ENCODE measurements around the gene HDAC4. TPM values are rescaled to one million over a fixed set of nuclear protein-coding genes. Genes with fewer than 3 reads are reported as not detected.
A peak's percentile ranks its signal among the peaks of the same experiment; 100 is the strongest.

Gene HDAC4
- total and polyA plus RNA-seq, 9 of the 15 experiments (the other 6 are each of a cell fraction or from before 2014, with no cell fraction given): 0.11 to 20.2 (median 4.0) TPM

- TF ChIP-seq SIN3A (IDR thresholded peaks at IDR 0.05; ENCODE audit: borderline replicate concordance in 2 of 2, control insufficient read depth in 1 of 2, low read depth in 2 of 2, low read length in 2 of 2): no peak
- TF ChIP-seq, protein P1, sequence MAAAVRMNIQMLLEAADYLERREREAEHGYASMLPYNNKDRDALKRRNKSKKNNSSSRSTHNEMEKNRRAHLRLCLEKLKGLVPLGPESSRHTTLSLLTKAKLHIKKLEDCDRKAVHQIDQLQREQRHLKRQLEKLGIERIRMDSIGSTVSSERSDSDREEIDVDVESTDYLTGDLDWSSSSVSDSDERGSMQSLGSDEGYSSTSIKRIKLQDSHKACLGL (CRISPR knock-in tag; IDR thresholded peaks at IDR 0.05; ENCODE audit: borderline replicate concordance, poor library complexity, severe bottlenecking): no peak
Observed at GRCh38 chr2:239393941-239394340, 6.9 kb downstream of the HDAC4 start (continued).

DNA sequence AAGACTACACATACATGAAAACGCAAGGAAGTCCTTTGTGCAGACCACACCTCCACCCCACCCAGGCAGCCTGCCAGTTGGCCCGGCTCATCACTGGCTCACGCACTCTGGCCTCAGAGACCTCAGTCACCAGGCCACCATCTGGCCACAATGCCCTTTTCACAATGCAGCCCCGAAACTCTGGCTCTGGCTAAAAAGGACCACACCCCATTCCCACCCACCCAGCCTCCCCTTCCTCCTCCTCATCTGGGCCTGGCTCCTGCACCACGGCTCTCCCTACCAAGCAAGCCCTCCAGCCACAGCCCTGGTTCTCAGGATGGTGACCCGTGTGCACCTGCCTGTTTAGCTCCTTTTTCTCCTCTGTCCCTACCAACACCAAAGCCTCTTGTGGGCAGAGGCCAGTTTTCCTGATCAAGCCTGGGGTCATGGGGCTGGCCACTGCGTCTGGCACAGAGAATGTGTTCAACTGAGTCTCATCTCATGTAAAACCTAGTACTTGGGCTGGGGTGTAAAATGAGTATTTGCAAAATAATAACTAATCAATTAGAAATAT is 7.4 kb downstream of the HDAC4 start:
- BruUV-seq (replicated peaks): no TSS peak

More for the DNA sequence above, 7.4 kb downstream of the HDAC4 start:
- no peak overlapping the region for H3K4me2 ChIP-seq (ENCODE audit: insufficient read depth, low read length)
- FAIRE-seq (no peak), ATAC-seq (no peak), DNase-seq (ENCODE audit: extremely low read depth in 1 of 4, low spot score in 3 of 4) (no peak)
- peak overlapping the region in 1 of 2 experiments; percentile 52; a peak in 1 of 4 replicates for H3K9ac ChIP-seq (ENCODE audit: insufficient read depth in 1 of 2, low read depth in 2 of 2, low read length in 2 of 2)
- POLR2A ChIA-PET: interaction anchor here (1.0 kb wide), 1 partner anchor 17 kb away, joined by 3 read pairs; no protein-coding TSS in a partner anchor
- peaks cover 0 to 14% of the 10 kb centered on the region in 2 experiments; a peak in 2 of 5 replicates for H3K4me1 ChIP-seq (replicated peaks in 1 of 2; ENCODE audit: control insufficient read depth in 2 of 2, insufficient read depth in 2 of 2, low read length in 2 of 2)
- no peaks in the 10 kb centered on the region for H3K36me3 ChIP-seq (ENCODE audit: control insufficient read depth, insufficient read depth, low read length)
- WGBS (ENCODE audit: insufficient coverage, low coverage, missing lambda C conversion rate): 70% methylated on average over 4 of the region's 7 CpGs
- H3K9me3 ChIP-seq (replicated peaks; ENCODE audit: control insufficient read depth, insufficient read depth, low read depth, low read length): no peaks in the 10 kb centered on the region
- H3K27me3 ChIP-seq (ENCODE audit: control insufficient read depth in 2 of 2, insufficient read depth in 2 of 2, low read length in 2 of 2): no peaks in the 10 kb centered on the region
- intact Hi-C loops (cut with micrococcal nuclease): loop anchor here (10.0 kb wide), 1 partner anchor 69 kb away; no protein-coding TSS in a partner anchor
- H3K4me3 ChIP-seq: no peak overlapping the region
- TF ChIP-seq ZNF57 (CRISPR knock-in tag; IDR thresholded peaks at IDR 0.05) (no peak), BCOR (IDR thresholded peaks at IDR 0.05) (no peak), KAT8 (IDR thresholded peaks at IDR 0.05; ENCODE audit: low read depth) (no peak), VEZF1 (CRISPR knock-in tag; IDR thresholded peaks at IDR 0.05) (no peak), NR0B1 (IDR thresholded peaks at IDR 0.05; ENCODE audit: partially characterized antibody) (no peak), ZNF76 (CRISPR knock-in tag; IDR thresholded peaks at IDR 0.05; ENCODE audit: borderline replicate concordance) (no peak), CBX3 (IDR thresholded peaks at IDR 0.05; ENCODE audit: borderline replicate concordance in 1 of 2, low read length in 2 of 2) (no peak), DIDO1 (tag; IDR thresholded peaks at IDR 0.05; ENCODE audit: low read depth) (no peak), ZNF583 (CRISPR knock-in tag; IDR thresholded peaks at IDR 0.05) (no peak), NFIC (IDR thresholded peaks at IDR 0.05) (no peak), CGGBP1 (CRISPR knock-in tag; IDR thresholded peaks at IDR 0.05) (no peak), FUS (optimal IDR thresholded peaks at IDR 0.05; ENCODE audit: low read depth, low read length) (no peak), ELF1 (tag; IDR thresholded peaks at IDR 0.05) (no peak)
- TF ChIP-seq, protein P2, sequence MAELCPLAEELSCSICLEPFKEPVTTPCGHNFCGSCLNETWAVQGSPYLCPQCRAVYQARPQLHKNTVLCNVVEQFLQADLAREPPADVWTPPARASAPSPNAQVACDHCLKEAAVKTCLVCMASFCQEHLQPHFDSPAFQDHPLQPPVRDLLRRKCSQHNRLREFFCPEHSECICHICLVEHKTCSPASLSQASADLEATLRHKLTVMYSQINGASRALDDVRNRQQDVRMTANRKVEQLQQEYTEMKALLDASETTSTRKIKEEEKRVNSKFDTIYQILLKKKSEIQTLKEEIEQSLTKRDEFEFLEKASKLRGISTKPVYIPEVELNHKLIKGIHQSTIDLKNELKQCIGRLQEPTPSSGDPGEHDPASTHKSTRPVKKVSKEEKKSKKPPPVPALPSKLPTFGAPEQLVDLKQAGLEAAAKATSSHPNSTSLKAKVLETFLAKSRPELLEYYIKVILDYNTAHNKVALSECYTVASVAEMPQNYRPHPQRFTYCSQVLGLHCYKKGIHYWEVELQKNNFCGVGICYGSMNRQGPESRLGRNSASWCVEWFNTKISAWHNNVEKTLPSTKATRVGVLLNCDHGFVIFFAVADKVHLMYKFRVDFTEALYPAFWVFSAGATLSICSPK (IDR thresholded peaks at IDR 0.05; ENCODE audit: borderline replicate concordance): no peak
- H3K27ac ChIP-seq (ENCODE audit: extremely low read depth, low read depth, low read length): no peak overlapping the region
- peaks cover 40% of the 10 kb centered on the region for H3K79me2 ChIP-seq (ENCODE audit: control insufficient read depth, insufficient read depth, low read length)
- no peak overlapping the region for H2AFZ ChIP-seq (ENCODE audit: low read depth, low read length)
- H4K20me1 ChIP-seq (replicated peaks; ENCODE audit: control insufficient read depth, insufficient read depth, low read length): peaks cover 4% of the 10 kb centered on the region; the same call in 1 of the 2 replicates
- H3K9me1 ChIP-seq (ENCODE audit: control insufficient read depth, insufficient read depth, low read length): no peaks in the 10 kb centered on the region
- in situ Hi-C loops (cut with MboI): no loop called here
- CTCF ChIA-PET (ENCODE audit: low intra/inter-chr PET ratio): no interaction called here
